Nephron progenitor cell (in vitro differentiated cells): Measurements from ENCODE around the gene PHIP.
A peak's percentile ranks its signal among the peaks of the same experiment; 100 is the strongest.

Experiments
- DNase-seq: peaks from one replicate; pipeline ENCODE4 v3.0.0; 2021
- H3K27ac Mint-ChIP-seq: 2 replicates; pipeline ENCODE4 v1.8.0; 2021; ENCODE audit warnings: mild to moderate bottlenecking, moderate library complexity, mixed read lengths
- H3K27me3 Mint-ChIP-seq: 2 replicates; pipeline ENCODE4 v1.8.0; 2021; ENCODE audit warnings: mild to moderate bottlenecking, low read depth, mixed read lengths; ENCODE audit not compliant: poor library complexity
- H3K36me3 Mint-ChIP-seq: 2 replicates; pipeline ENCODE4 v1.8.0; 2021; ENCODE audit warnings: low read depth, mixed read lengths
- H3K4me1 Mint-ChIP-seq: 2 replicates; pipeline ENCODE4 v1.8.0; 2021; ENCODE audit warnings: mixed read lengths
- H3K4me3 Mint-ChIP-seq: 2 replicates; pipeline ENCODE4 v1.8.0; 2021; ENCODE audit warnings: mild to moderate bottlenecking, moderate library complexity, mixed read lengths
- H3K9me3 Mint-ChIP-seq: 2 replicates; pipeline ENCODE4 v1.8.0; 2021; ENCODE audit warnings: mild to moderate bottlenecking, moderate library complexity, mixed read lengths
- CTCF ChIP-seq: fragments of 200-600 bp; sonication (generic); IDR thresholded peaks from 2 replicates; pipeline ENCODE4 v1.5.0; 2021; ENCODE audit warnings: antibody characterized with exemption

PHIP gene

DNA sequence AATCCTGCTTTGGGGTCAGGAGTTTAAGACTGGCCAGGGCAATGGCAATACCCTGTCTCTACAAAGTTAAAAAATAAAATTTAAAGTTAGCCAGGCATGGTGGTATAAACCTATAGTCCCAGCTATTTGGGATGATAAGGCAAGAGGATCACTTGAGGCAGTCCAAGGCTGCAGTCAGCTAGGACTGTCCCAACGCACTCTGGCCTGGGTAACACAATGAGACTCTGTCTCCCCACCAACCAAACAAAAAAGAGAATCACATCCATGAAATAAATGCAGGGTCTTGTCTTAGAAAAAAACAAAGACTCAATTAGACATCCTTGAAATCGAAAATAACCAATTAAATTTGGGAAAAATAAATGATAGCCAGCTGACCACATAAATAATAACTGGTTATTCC lies 88.9 kb downstream of the PHIP start:
- H3K27ac Mint-ChIP-seq: no peak overlapping the region
- no peak overlapping the region for H3K4me3 Mint-ChIP-seq
- TF ChIP-seq CTCF: no peak
- peaks cover 18% of the 10 kb centered on the region for H3K9me3 Mint-ChIP-seq
- no peaks in the 10 kb centered on the region for H3K27me3 Mint-ChIP-seq
- H3K36me3 Mint-ChIP-seq: peaks cover 87% of the 10 kb centered on the region
- no peak for DNase-seq
- H3K4me1 Mint-ChIP-seq: no peaks in the 10 kb centered on the region

DNA sequence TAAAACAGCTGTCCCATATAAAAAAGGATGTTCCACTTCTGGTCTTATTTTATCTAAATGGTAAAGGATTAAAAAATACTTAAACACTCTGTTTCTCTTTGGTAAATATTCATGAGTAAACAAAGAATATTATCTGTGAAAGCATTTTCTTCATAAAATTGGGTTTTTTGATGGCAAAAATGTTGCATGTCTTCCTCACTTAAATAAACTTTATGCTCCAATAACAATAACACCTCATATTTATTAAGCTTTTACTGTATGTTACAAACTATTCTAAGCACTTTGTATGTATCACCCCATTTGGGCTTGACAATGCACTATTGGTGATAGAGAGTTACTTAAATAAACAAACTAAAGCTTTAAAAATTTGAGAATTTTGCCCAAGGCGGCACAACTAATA lies 91.9 kb downstream of the PHIP start:
- no peaks in the 10 kb centered on the region for H3K27me3 Mint-ChIP-seq
- TF ChIP-seq CTCF: no peak
- DNase-seq: no peak
- H3K9me3 Mint-ChIP-seq: no peaks in the 10 kb centered on the region
- H3K27ac Mint-ChIP-seq: no peak overlapping the region
- no peaks in the 10 kb centered on the region for H3K4me1 Mint-ChIP-seq
- H3K4me3 Mint-ChIP-seq: no peak overlapping the region
- H3K36me3 Mint-ChIP-seq: peaks cover 85% of the 10 kb centered on the region

GRCh38 chr6:78984225-78984950 lies 93.7 kb downstream of the PHIP start:
- no peak for DNase-seq
- Mint-ChIP-seq H3K4me1 (no peaks in the 10 kb centered on the region), H3K9me3 (no peaks in the 10 kb centered on the region), H3K4me3 (no peak overlapping the region), H3K36me3 (peaks cover 80% of the 10 kb centered on the region), H3K27ac (peak overlapping the region; percentile 26), H3K27me3 (no peaks in the 10 kb centered on the region)
- TF ChIP-seq CTCF: no peak

DNA sequence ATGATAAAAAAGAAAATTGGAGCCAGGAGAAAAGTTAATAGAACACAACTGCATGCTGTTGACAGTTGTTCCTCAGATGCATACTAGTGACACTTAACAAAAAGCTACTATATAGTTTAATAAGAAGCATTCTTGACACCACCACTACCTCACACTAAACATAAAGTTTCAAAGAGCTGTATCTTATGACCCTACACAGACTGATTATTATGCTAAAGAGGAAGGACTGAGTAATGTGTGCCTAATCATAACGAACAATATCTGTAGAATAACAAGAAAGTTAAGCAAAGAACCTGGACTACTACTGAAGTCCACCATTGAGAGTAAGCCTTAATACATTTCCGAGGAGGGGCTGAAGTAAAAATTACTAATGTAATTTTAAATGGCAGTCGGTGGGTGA lies 110.9 kb downstream of the PHIP start:
- H3K36me3 Mint-ChIP-seq: peaks cover 72% of the 10 kb centered on the region
- no peak overlapping the region for H3K4me3 Mint-ChIP-seq
- H3K9me3 Mint-ChIP-seq: peaks cover 6% of the 10 kb centered on the region
- H3K27ac Mint-ChIP-seq: no peak overlapping the region
- TF ChIP-seq CTCF: no peak
- no peak for DNase-seq
- H3K27me3 Mint-ChIP-seq: no peaks in the 10 kb centered on the region
- H3K4me1 Mint-ChIP-seq: peaks cover 5% of the 10 kb centered on the region

DNA sequence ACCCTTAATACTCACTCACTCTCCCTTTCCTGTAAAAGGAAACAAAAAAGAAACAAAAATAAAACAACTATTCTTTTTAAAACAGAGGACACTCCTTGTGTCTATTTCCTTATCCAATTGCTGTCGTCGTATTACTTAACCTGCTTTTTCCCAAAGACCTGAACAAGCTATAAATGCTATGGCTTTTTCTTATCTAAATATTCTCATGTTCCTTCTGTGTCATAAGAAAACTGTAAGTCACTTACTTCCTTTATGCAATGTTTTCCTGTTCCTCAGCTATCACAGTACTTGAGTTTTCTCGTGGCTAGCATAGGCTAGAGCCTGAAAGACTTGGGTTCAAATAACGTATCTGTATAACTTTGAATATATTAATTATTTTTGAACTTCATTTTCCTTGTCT lies 111.5 kb downstream of the PHIP start:
- Mint-ChIP-seq H3K9me3 (peaks cover 6% of the 10 kb centered on the region), H3K27me3 (no peaks in the 10 kb centered on the region), H3K4me3 (no peak overlapping the region), H3K27ac (peak overlapping the region; percentile 87), H3K36me3 (peaks cover 75% of the 10 kb centered on the region), H3K4me1 (peaks cover 5% of the 10 kb centered on the region)
- DNase-seq: no peak
- no peak for TF ChIP-seq CTCF

- H3K9me3 Mint-ChIP-seq: no peaks in the 10 kb centered on the region
- no peaks in the 10 kb centered on the region for H3K27me3 Mint-ChIP-seq
- no peak for TF ChIP-seq CTCF
- H3K36me3 Mint-ChIP-seq: peaks cover 71% of the 10 kb centered on the region
- no peaks in the 10 kb centered on the region for H3K4me1 Mint-ChIP-seq
- no peak overlapping the region for H3K4me3 Mint-ChIP-seq
- H3K27ac Mint-ChIP-seq: no peak overlapping the region
- DNase-seq: no peak
Measured at GRCh38 chr6:78962448-78962847, 115.6 kb downstream of the PHIP start.
